ENCODE measurements around the gene BCKDHB.
"Not testable (repeated sequence)": the region's sequence is repeated elsewhere in the genome, so short reads cannot be mapped to it uniquely, and the experiment has no call there.

BCKDHB gene

DNA sequence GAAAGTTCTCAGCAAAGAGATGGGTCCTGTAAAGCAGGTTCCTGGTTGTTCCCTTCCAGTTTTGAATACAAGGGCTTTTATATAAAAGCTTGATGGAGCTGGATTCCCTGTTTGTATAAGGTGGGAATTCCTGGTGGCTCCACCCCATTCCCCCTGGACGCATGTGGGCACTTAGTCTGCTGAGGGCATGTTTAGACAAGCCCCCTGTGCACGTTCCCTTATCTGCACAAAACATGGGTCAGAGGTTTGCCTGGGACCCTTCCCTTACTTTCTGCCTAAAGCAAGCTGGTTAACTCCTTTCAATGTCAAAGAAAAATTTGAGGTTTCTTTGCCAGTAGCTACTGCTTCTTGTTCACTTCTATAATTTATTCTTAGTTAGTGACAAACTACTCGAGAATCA is 181.1 kb downstream of the BCKDHB start:
- Histone ChIP-seq H3K36me3 (ENCODE audit: control insufficient read depth, insufficient read depth, low read length) (no peaks in the 10 kb centered on the region), H3K4me3 (replicated peaks; ENCODE audit: low read depth, low read length) (no peak overlapping the region), H3K27me3 (replicated peaks; ENCODE audit: control insufficient read depth, insufficient read depth, low read length) (no peaks in the 10 kb centered on the region)
- DNase-seq (ENCODE audit: extremely low read depth, insufficient read length), result no peak
- TF ChIP-seq, protein P1, sequence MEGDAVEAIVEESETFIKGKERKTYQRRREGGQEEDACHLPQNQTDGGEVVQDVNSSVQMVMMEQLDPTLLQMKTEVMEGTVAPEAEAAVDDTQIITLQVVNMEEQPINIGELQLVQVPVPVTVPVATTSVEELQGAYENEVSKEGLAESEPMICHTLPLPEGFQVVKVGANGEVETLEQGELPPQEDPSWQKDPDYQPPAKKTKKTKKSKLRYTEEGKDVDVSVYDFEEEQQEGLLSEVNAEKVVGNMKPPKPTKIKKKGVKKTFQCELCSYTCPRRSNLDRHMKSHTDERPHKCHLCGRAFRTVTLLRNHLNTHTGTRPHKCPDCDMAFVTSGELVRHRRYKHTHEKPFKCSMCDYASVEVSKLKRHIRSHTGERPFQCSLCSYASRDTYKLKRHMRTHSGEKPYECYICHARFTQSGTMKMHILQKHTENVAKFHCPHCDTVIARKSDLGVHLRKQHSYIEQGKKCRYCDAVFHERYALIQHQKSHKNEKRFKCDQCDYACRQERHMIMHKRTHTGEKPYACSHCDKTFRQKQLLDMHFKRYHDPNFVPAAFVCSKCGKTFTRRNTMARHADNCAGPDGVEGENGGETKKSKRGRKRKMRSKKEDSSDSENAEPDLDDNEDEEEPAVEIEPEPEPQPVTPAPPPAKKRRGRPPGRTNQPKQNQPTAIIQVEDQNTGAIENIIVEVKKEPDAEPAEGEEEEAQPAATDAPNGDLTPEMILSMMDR (IDR thresholded peaks at IDR 0.05; ENCODE audit: insufficient read depth, low read length, poor library complexity, severe bottlenecking), result no peak

DNA sequence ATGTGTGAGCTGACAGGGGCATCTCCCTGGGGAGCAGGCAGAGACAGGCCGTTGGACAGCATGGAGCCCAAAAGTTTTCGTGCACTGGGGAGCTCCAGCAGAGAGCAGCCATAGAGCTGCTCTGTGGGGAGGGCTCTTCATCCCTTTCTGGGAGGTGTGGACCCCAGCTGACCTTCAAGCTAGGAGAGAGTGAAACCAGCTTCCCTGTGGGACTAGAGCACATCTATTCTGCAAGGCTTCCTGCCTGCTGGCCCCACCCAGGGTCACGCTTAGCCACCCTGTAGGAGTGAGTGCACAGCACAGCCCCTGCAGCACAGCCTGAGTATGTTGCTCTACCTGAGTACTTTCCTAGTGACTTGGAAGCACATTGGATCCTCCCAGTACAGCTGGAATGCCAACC is 183.3 kb downstream of the BCKDHB start:
- DNase-seq (ENCODE audit: extremely low read depth, insufficient read length), result no peak
- TF ChIP-seq, protein P1 (IDR thresholded peaks at IDR 0.05; ENCODE audit: insufficient read depth, low read length, poor library complexity, severe bottlenecking), result no peak
- no peak overlapping the region for H3K4me3 ChIP-seq (replicated peaks; ENCODE audit: low read depth, low read length)
- no peaks in the 10 kb centered on the region for H3K36me3 ChIP-seq (ENCODE audit: control insufficient read depth, insufficient read depth, low read length)
- H3K27me3 ChIP-seq (replicated peaks; ENCODE audit: control insufficient read depth, insufficient read depth, low read length), result no peaks in the 10 kb centered on the region

DNA sequence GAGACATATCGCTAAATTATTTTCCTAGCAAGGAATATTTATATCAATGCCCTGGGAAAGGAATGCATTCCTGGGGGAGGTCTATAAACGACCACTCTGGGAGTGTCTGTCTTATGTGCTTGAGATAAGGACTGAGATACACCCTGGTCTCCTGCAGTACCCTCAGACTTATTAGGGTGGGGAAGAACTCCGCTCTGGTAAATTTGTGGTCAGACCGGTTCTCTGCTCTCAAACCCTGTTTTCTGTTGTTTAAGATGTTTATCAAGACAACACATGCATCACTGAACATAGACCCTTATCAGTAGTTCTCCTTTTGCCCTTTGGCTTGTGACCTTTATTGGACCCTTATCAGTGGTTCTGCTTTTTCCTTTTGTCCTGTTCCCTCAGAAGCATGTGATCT is 188.1 kb downstream of the BCKDHB start:
- H3K27me3 ChIP-seq (replicated peaks; ENCODE audit: control insufficient read depth, insufficient read depth, low read length); H3K36me3 ChIP-seq (ENCODE audit: control insufficient read depth, insufficient read depth, low read length); DNase-seq (ENCODE audit: extremely low read depth, insufficient read length); H3K4me3 ChIP-seq (replicated peaks; ENCODE audit: low read depth, low read length): not testable (repeated sequence)

DNA sequence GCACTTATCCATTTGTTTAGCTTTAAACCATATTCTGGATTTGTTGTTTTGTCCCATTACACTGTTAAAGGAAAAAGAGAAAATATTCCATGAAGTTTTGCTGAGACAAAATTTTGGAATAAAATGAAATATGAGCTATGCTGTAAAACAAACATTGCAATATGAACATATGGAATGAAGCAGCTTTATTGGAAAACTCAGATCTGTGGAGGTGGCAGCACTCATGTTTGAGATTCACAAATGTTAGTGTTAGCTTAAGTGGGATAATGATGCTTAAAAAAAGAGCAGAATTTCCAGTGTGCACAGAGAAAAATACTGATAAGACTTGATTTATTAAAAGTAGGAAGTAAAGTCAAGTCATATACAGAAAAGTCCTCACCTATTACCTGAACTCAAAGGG is 196.2 kb downstream of the BCKDHB start:
- DNase-seq (ENCODE audit: extremely low read depth, insufficient read length), result no peak
- TF ChIP-seq, protein P1 (IDR thresholded peaks at IDR 0.05; ENCODE audit: insufficient read depth, low read length, poor library complexity, severe bottlenecking), result no peak
- Histone ChIP-seq H3K36me3 (ENCODE audit: control insufficient read depth, insufficient read depth, low read length) (no peaks in the 10 kb centered on the region), H3K27me3 (replicated peaks; ENCODE audit: control insufficient read depth, insufficient read depth, low read length) (no peaks in the 10 kb centered on the region), H3K4me3 (replicated peaks; ENCODE audit: low read depth, low read length) (no peak overlapping the region)

DNA sequence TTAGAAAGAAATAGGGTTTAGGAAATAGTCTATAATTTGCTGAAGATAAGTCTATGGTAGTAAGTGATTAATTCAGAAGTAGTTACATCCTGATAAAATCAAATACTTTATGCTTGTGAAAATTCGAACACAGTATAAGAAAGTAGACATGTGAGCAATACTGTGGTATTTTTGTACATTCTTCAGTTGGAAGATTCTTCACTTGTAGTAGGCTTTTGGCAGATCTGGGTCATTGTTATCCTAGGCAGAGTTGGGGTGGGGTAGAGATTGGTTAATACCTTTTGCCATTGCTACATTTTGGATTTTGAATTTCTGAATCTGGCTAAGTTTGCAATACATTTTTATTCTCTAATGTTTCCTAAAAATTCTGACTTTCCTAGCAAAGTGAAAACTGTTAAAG is 197.5 kb downstream of the BCKDHB start:
- TF ChIP-seq, protein P1 (IDR thresholded peaks at IDR 0.05; ENCODE audit: insufficient read depth, low read length, poor library complexity, severe bottlenecking), result no peak
- DNase-seq (ENCODE audit: extremely low read depth, insufficient read length), result no peak
- H3K36me3 ChIP-seq (ENCODE audit: control insufficient read depth, insufficient read depth, low read length), result no peaks in the 10 kb centered on the region
- H3K4me3 ChIP-seq (replicated peaks; ENCODE audit: low read depth, low read length), result no peak overlapping the region
- H3K27me3 ChIP-seq (replicated peaks; ENCODE audit: control insufficient read depth, insufficient read depth, low read length), result no peaks in the 10 kb centered on the region

DNA sequence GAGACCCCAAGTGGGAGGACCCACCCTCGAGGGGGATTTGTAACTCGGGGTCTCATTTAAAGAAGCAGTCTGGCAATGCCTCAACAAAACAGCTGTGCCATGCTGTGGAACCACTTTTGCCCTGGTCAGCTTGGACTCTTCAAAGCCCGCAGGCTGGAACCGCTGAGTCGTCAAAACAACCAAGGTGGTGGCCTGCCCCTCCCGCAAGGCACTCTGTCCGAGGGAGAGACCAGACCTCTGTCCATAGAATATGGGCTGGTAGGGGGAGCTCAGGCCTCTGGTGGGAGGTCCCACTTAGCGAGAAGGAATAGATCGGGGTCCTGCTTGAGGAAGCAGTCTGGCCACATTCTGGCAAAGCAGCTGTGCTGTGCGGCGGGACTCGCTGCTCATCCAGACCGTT is 208.1 kb downstream of the BCKDHB start:
- H3K27me3 ChIP-seq (replicated peaks; ENCODE audit: control insufficient read depth, insufficient read depth, low read length), result no peaks in the 10 kb centered on the region
- TF ChIP-seq, protein P1 (IDR thresholded peaks at IDR 0.05; ENCODE audit: insufficient read depth, low read length, poor library complexity, severe bottlenecking), result no peak
- no peaks in the 10 kb centered on the region for H3K36me3 ChIP-seq (ENCODE audit: control insufficient read depth, insufficient read depth, low read length)
- no peak overlapping the region for H3K4me3 ChIP-seq (replicated peaks; ENCODE audit: low read depth, low read length)
- no peak for DNase-seq (ENCODE audit: extremely low read depth, insufficient read length)

Data from GM06990 (cell line).